GM23338 (cell line): ENCODE data around the gene SNX30. TPM values are rescaled to one million over a fixed set of nuclear protein-coding genes. Genes with fewer than 3 reads are reported as not detected.

Experiments
- ATAC-seq: fragments of 200-7000 bp; cut with Tn5 transposase; 3 replicates; pipeline ENCODE4 v1.9.1; 2020
- DNase-seq: peaks from one replicate; pipeline ENCODE4 v3.0.0-alpha.2; 2015; ENCODE audit warnings: low spot score
- H2AFZ ChIP-seq: fragments of 200-600 bp; sonication (generic); 2 replicates; pipeline ENCODE4 v1.8.0; 2016; ENCODE audit warnings: antibody characterized with exemption, mild to moderate bottlenecking, moderate library complexity
- H3F3A ChIP-seq: fragments of 200-600 bp; sonication (generic); replicated peaks from 2 replicates; pipeline ENCODE4 v1.8.0; 2017; ENCODE audit warnings: antibody characterized with exemption, mixed run types, low read depth
- H3K27ac ChIP-seq: fragments of 200-600 bp; sonication (generic); 2 replicates; pipeline ENCODE4 v1.6.1; 2016; ENCODE audit warnings: low read depth
- H3K27me3 ChIP-seq: fragments of 200-600 bp; sonication (generic); 2 replicates; pipeline ENCODE4 v1.8.0; 2016; ENCODE audit warnings: mild to moderate bottlenecking, mixed run types, moderate library complexity; ENCODE audit not compliant: insufficient read depth
- H3K36me3 ChIP-seq: fragments of 200-600 bp; sonication (generic); 2 replicates; pipeline ENCODE4 v1.8.0; 2016; ENCODE audit warnings: mild to moderate bottlenecking; ENCODE audit not compliant: insufficient read depth
- H3K4me1 ChIP-seq: fragments of 200-600 bp; sonication (generic); 2 replicates; pipeline ENCODE4 v1.8.0; 2016; ENCODE audit warnings: mild to moderate bottlenecking, moderate library complexity; ENCODE audit not compliant: insufficient read depth
- H3K4me2 ChIP-seq: fragments of 200-600 bp; sonication (generic); 2 replicates; pipeline ENCODE4 v1.7.1; 2017; ENCODE audit warnings: mixed run types
- H3K4me3 ChIP-seq: fragments of 200-600 bp; sonication (generic); 2 replicates; pipeline ENCODE4 v1.6.1; 2016; ENCODE audit warnings: mixed run types
- H3K79me2 ChIP-seq: fragments of 200-600 bp; sonication (generic); replicated peaks from 2 replicates; pipeline ENCODE4 v1.8.0; 2017; ENCODE audit warnings: mild to moderate bottlenecking; ENCODE audit not compliant: insufficient read depth
- H3K9me2 ChIP-seq: fragments of 200-600 bp; sonication (generic); 2 replicates; pipeline ENCODE4 v1.8.0; 2017; ENCODE audit not compliant: insufficient read depth
- H4K20me1 ChIP-seq: fragments of 200-600 bp; sonication (generic); replicated peaks from 2 replicates; pipeline ENCODE4 v1.8.0; 2017; ENCODE audit warnings: mild to moderate bottlenecking; ENCODE audit not compliant: insufficient read depth
- H3K27ac Mint-ChIP-seq: 2 replicates; pipeline ENCODE4 v1.8.0; 2020; ENCODE audit warnings: inconsistent platforms, mild to moderate bottlenecking, moderate library complexity, mixed read lengths
- H3K27me3 Mint-ChIP-seq: 3 replicates; pipeline ENCODE4 v1.8.0; 2022; ENCODE audit warnings: low read depth, mild to moderate bottlenecking, moderate library complexity, mixed read lengths, inconsistent platforms; ENCODE audit not compliant: insufficient read depth, poor library complexity
- H3K36me3 Mint-ChIP-seq: 3 replicates; pipeline ENCODE4 v1.8.0; 2021; ENCODE audit warnings: low read depth, mild to moderate bottlenecking, inconsistent platforms, moderate library complexity, mixed read lengths
- H3K4me1 Mint-ChIP-seq: 3 replicates; pipeline ENCODE4 v1.8.0; 2020; ENCODE audit warnings: mild to moderate bottlenecking, inconsistent platforms, mixed read lengths
- H3K4me3 Mint-ChIP-seq: 3 replicates; pipeline ENCODE4 v1.8.0; 2021; ENCODE audit warnings: moderate library complexity, mild to moderate bottlenecking, inconsistent platforms, mixed read lengths
- H3K9me3 Mint-ChIP-seq: 3 replicates; pipeline ENCODE4 v1.8.0; 2020; ENCODE audit warnings: moderate library complexity, mild to moderate bottlenecking, inconsistent platforms, mixed read lengths
- CREB1 ChIP-seq: fragments of 250-450 bp; sonication (Bioruptor Pico); IDR thresholded peaks from 2 replicates; pipeline ENCODE4 v1.5.0; 2020; ENCODE audit warnings: low read depth, mild to moderate bottlenecking, moderate library complexity
- EZH2 ChIP-seq: fragments of 200-600 bp; sonication (generic); IDR thresholded peaks from one replicate; pipeline ENCODE4 v1.8.0; 2017; ENCODE audit warnings: antibody characterized with exemption, mild to moderate bottlenecking, low read depth; ENCODE audit not compliant: unreplicated experiment
- EZH2phosphoT487 ChIP-seq: fragments of 200-600 bp; sonication (generic); IDR thresholded peaks from one replicate; pipeline ENCODE4 v1.8.1; 2018; ENCODE audit warnings: antibody characterized with exemption; ENCODE audit not compliant: unreplicated experiment
- NANOG ChIP-seq: IDR thresholded peaks from 2 replicates; pipeline ENCODE4 v1.6.1; 2016; ENCODE audit warnings: antibody characterized with exemption, borderline replicate concordance
- REST ChIP-seq: IDR thresholded peaks from one replicate; pipeline ENCODE4 v1.6.1; 2018; ENCODE audit warnings: antibody characterized with exemption; ENCODE audit not compliant: unreplicated experiment
- polyA plus RNA-seq: library from polyadenylated mRNA; unstranded; fragments of >200 nt; fragmentation: Nextera tagmentation; extraction: Ambion mirVana; gene quantifications from 2 replicates; pipeline ENCODE4 v1.2.1, GENCODE V29; 2016
- total RNA-seq: library from RNA; depleted of rRNA; stranded (reverse); fragments of >200 nt; shearing (Covaris generic); gene quantifications from 2 replicates; pipeline ENCODE4 v1.2.3, GENCODE V29; 2014
- TF ChIP-seq, protein P1 (sequence below), 2 experiments: fragments of 200-600 bp in 1 of 2; sonication (generic) in 1 of 2; conservative IDR thresholded peaks; 2 replicates each; pipeline versions ENCODE4 v1.5.1 to v1.6.1; 2016 to 2017; ENCODE audit warnings: antibody characterized with exemption in 2 of 2, low read depth in 2 of 2, mild to moderate bottlenecking in 2 of 2, moderate library complexity in 1 of 2

The SNX30 gene
- total and polyA plus RNA-seq, 2 experiments from 2014 or later, result 2.1 to 17.8 TPM

DNA sequence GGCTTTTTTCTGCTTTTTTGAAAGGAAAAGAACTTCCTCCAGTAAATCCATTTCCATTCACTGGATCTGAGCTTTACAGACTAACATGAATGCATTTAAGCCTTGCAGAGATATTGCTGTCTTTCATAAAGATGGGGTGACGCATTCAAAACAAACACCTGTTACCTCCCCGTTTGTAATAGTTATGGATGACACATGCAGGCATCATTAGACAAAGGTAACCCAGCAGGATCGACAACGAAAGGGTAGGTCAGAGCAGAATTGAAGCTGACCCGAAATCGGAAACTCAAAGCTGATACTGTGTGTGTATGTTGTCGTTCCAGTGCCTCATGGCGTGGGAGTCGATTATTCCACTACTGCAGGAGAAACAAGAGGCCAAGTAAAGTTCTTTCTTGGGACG, 117.9 kb downstream of the SNX30 start:
- ATAC-seq (no peak), DNase-seq (no peak)
- Mint-ChIP-seq H3K27ac (no peak overlapping the region; the same call in 1 of the 2 replicates), H3K9me3 (peaks cover 3% of the 10 kb centered on the region; the same call in 1 of the 3 replicates), H3K4me1 (peaks cover 14% of the 10 kb centered on the region; the same call in 2 of the 3 replicates), H3K4me3 (no peak overlapping the region), H3K27me3 (peaks cover 4% of the 10 kb centered on the region), H3K36me3 (peaks cover 20% of the 10 kb centered on the region)
- Histone ChIP-seq H3F3A (no peaks in the 10 kb centered on the region), H3K4me1 (no peaks in the 10 kb centered on the region), H3K4me3 (no peak overlapping the region), H3K27me3 (no peaks in the 10 kb centered on the region), H3K9me2 (no peaks in the 10 kb centered on the region), H4K20me1 (no peaks in the 10 kb centered on the region), H2AFZ (no peak overlapping the region), H3K27ac (no peak overlapping the region), H3K4me2 (no peak overlapping the region), H3K79me2 (no peaks in the 10 kb centered on the region), H3K36me3 (no peaks in the 10 kb centered on the region)
- no peak for TF ChIP-seq NANOG

GRCh38 chr9:112869041-112869529, 118.5 kb downstream of the SNX30 start:
- Histone ChIP-seq H4K20me1 (0 out of 2 replicates have a peak, but pooled peaks cover 4% of the 10 kb centered on the region), H3K4me3 (no peak overlapping the region), H3K36me3 (no peaks in the 10 kb centered on the region), H3K27ac (no peak overlapping the region), H3K27me3 (no peaks in the 10 kb centered on the region), H3K9me2 (no peaks in the 10 kb centered on the region), H2AFZ (no peak overlapping the region), H3K79me2 (no peaks in the 10 kb centered on the region), H3K4me1 (no peaks in the 10 kb centered on the region), H3K4me2 (no peak overlapping the region), H3F3A (no peaks in the 10 kb centered on the region)
- Mint-ChIP-seq H3K9me3 (peaks cover 3% of the 10 kb centered on the region; the same call in 1 of the 3 replicates), H3K36me3 (peaks cover 20% of the 10 kb centered on the region), H3K27me3 (peaks cover 4% of the 10 kb centered on the region), H3K4me1 (peaks cover 14% of the 10 kb centered on the region; the same call in 2 of the 3 replicates), H3K27ac (no peak overlapping the region), H3K4me3 (no peak overlapping the region)
- DNase-seq (no peak), ATAC-seq (no peak)
- no peak for TF ChIP-seq EZH2phosphoT487

DNA sequence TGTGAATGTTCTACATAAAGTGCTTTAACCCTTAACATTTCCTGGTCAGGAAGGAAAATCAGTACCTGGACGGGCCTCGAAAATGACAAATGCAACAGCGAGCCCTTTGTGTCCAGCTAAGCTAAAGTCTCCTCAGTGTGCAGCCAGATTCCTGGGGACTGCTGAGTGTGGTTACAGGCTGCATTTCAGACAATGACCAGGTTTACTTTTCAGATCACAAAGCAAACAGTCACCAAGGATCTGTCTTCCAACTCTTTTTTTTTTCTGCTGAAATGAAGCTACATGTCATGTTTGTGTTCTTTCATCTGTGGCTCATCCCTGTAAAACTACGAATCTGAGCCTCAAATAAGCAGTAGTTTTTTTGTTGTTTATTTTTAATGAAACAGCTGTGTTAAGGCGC, 119.4 kb downstream of the SNX30 start:
- Histone ChIP-seq H2AFZ (no peak overlapping the region), H3K4me1 (no peaks in the 10 kb centered on the region), H3F3A (no peaks in the 10 kb centered on the region), H3K9me2 (no peaks in the 10 kb centered on the region), H3K4me2 (no peak overlapping the region), H3K4me3 (no peak overlapping the region), H3K27me3 (no peaks in the 10 kb centered on the region), H3K36me3 (no peaks in the 10 kb centered on the region), H4K20me1 (0 out of 2 replicates have a peak, but pooled peaks cover 4% of the 10 kb centered on the region), H3K27ac (no peak overlapping the region), H3K79me2 (no peaks in the 10 kb centered on the region)
- Mint-ChIP-seq H3K27ac (no peak overlapping the region; the same call in 1 of the 2 replicates), H3K4me1 (peaks cover 14% of the 10 kb centered on the region; the same call in 2 of the 3 replicates), H3K36me3 (peaks cover 20% of the 10 kb centered on the region), H3K27me3 (peaks cover 4% of the 10 kb centered on the region), H3K9me3 (peaks cover 3% of the 10 kb centered on the region; the same call in 1 of the 3 replicates), H3K4me3 (no peak overlapping the region)
- DNase-seq (no peak), ATAC-seq (no peak)
- no peak for TF ChIP-seq CREB1
- TF ChIP-seq, protein P1, sequence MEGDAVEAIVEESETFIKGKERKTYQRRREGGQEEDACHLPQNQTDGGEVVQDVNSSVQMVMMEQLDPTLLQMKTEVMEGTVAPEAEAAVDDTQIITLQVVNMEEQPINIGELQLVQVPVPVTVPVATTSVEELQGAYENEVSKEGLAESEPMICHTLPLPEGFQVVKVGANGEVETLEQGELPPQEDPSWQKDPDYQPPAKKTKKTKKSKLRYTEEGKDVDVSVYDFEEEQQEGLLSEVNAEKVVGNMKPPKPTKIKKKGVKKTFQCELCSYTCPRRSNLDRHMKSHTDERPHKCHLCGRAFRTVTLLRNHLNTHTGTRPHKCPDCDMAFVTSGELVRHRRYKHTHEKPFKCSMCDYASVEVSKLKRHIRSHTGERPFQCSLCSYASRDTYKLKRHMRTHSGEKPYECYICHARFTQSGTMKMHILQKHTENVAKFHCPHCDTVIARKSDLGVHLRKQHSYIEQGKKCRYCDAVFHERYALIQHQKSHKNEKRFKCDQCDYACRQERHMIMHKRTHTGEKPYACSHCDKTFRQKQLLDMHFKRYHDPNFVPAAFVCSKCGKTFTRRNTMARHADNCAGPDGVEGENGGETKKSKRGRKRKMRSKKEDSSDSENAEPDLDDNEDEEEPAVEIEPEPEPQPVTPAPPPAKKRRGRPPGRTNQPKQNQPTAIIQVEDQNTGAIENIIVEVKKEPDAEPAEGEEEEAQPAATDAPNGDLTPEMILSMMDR (conservative IDR thresholded peaks at IDR 0.05; ENCODE audit: low read depth in 2 of 2), result no peak
- no peak for TF ChIP-seq EZH2
- TF ChIP-seq REST, result no peak
- no peak for TF ChIP-seq EZH2phosphoT487
